Retinal pigment epithelial cell (primary cell): ENCODE data around the gene MEF2C.

Experiments used
- DNase-seq: peaks from one replicate; pipeline ENCODE4 v3.0.0-alpha.2; 2010; ENCODE audit warnings: low read depth
- H3K4me3 ChIP-seq: 2 replicates; pipeline ENCODE4 v1.5.1; 2011; ENCODE audit warnings: mild to moderate bottlenecking, low read length, control low read depth, moderate library complexity
- CTCF ChIP-seq: conservative IDR thresholded peaks from 2 replicates; pipeline ENCODE4 v1.5.1; 2011; ENCODE audit warnings: low read depth, low read length, control low read depth, inconsistent platforms

Gene MEF2C

DNA sequence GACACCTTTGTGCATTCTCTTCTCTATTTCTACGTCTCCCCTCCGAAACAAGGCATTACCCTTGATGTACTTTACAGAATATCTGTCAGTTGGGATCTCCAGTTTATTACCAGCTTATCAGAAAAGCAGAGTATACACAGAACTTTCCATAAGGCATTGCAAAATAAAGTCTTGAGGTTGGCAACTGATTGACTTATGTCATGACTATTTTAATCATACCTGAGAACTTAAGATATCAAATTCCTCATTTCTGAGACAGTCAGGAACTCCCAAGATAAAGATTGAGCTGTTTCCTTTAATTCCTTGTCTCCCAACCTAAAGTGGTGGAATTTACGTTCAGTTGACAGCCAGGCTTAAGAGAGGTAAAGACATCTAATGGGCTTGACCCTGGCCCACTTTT, 110.9 kb downstream of the MEF2C start:
- no peak for TF ChIP-seq CTCF
- no peak overlapping the region for H3K4me3 ChIP-seq
- no peak for DNase-seq

- no peak overlapping the region for H3K4me3 ChIP-seq
- no peak for DNase-seq
- no peak for TF ChIP-seq CTCF
Measured at GRCh38 chr5:88770276-88771257, 112.4 kb downstream of the MEF2C start.

DNA sequence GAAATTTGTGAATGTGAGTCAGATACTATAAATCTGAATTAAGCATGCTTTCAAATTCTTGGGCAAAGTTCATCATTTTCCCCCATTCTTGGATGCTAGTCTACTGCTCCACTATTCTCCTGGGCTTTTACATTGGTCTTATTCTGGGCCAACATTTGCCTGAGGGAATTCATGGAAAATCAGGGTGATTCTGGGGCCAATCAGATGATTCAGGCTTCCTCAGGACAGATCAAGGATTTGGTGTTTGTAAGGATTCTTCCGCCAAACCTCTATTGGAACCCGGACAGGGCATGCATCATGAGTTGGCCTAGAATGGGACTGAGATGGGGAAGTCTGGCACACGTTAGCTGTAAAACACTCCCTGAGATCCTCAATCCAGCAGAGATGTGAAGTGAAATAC, 113.8 kb downstream of the MEF2C start:
- TF ChIP-seq CTCF, result no peak
- no peak for DNase-seq
- no peak overlapping the region for H3K4me3 ChIP-seq

DNA sequence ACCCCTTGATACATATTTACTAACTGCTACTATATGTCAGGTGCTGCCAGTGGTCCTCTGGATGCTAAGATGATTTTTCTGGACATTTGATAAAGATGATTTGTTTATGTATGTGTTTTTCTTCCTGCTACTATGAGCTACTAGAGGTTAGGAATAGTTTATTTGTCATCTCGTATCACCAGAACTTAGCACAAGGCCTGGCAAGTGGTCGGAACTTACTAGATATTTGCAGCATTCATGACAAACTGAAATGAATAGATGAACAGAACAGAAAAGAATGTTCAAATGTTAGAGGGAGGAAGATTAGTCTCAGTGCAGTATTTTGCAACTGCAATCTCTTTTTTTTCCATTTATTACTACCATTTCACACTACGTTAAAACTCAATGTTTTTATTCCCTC, 114.6 kb downstream of the MEF2C start:
- no peak overlapping the region for H3K4me3 ChIP-seq
- TF ChIP-seq CTCF, result no peak
- no peak for DNase-seq

- H3K4me3 ChIP-seq, result no peak overlapping the region
- DNase-seq, result no peak
- no peak for TF ChIP-seq CTCF
Measured at GRCh38 chr5:88765798-88766197, 117.2 kb downstream of the MEF2C start.

- no peak overlapping the region for H3K4me3 ChIP-seq
- no peak for TF ChIP-seq CTCF
- no peak for DNase-seq
Measured at GRCh38 chr5:88765171-88765570, 117.8 kb downstream of the MEF2C start.

GRCh38 chr5:88761939-88762338, 121.0 kb downstream of the MEF2C start:
- DNase-seq, result no peak
- TF ChIP-seq CTCF, result no peak
- no peak overlapping the region for H3K4me3 ChIP-seq
